Measurements from ENCODE around the gene KY. TPM values are rescaled to one million over a fixed set of nuclear protein-coding genes. Genes with fewer than 3 reads are reported as not detected.

The KY gene
- total and polyA plus RNA-seq, 4 experiments from 2014 or later = not detected

- intact Hi-C loops (cut with micrococcal nuclease) = no loop called here
- H3K4me3 Mint-ChIP-seq = peak overlapping the region in 2 of 8 donors; percentile 2 to 14
- DNase-seq = no peak
- CTCF ChIA-PET (ENCODE audit: partially characterized antibody) = no interaction called here
- no peaks in the 10 kb centered on the region for H3K36me3 Mint-ChIP-seq
- H3K4me3 ChIP-seq (ENCODE audit: low read length in 2 of 2) = no peak overlapping the region
- H3K9me3 ChIP-seq (ENCODE audit: control insufficient read depth in 1 of 2, low read length in 2 of 2) = no peaks in the 10 kb centered on the region
- POLR2A ChIA-PET (ENCODE audit: partially characterized antibody) = no interaction called here
- no peaks in the 10 kb centered on the region for H3K36me3 ChIP-seq (ENCODE audit: insufficient read depth, low read length)
- H3K27ac Mint-ChIP-seq = no peak overlapping the region
- no peaks in the 10 kb centered on the region for H3K27me3 ChIP-seq (ENCODE audit: insufficient read depth, low read length)
- H3K4me1 ChIP-seq (ENCODE audit: insufficient read depth, low read length) = no peaks in the 10 kb centered on the region
- peaks cover 0 to 2% (median 0%) of the 10 kb centered on the region in 8 donors for H3K9me3 Mint-ChIP-seq
- H3K27me3 Mint-ChIP-seq = peaks cover 12 to 16% of the 10 kb centered on the region in 2 donors
- no peak overlapping the region for H3K27ac ChIP-seq (ENCODE audit: low read depth, low read length)
- H3K4me1 Mint-ChIP-seq = peaks cover 0 to 4% (median under 1%) of the 10 kb centered on the region in 4 donors
Observed at GRCh38 chr3:134651347-134652041, 672 bp upstream of the KY start.

- Histone ChIP-seq H3K27me3 (ENCODE audit: insufficient read depth, low read length) (no peaks in the 10 kb centered on the region), H3K4me1 (ENCODE audit: insufficient read depth, low read length) (no peaks in the 10 kb centered on the region), H3K36me3 (ENCODE audit: insufficient read depth, low read length) (no peaks in the 10 kb centered on the region), H3K27ac (ENCODE audit: low read depth, low read length) (no peak overlapping the region), H3K9me3 (ENCODE audit: control insufficient read depth in 1 of 2, low read length in 2 of 2) (no peaks in the 10 kb centered on the region), H3K4me3 (ENCODE audit: low read length in 2 of 2) (no peak overlapping the region)
- H3K36me3 Mint-ChIP-seq = no peaks in the 10 kb centered on the region
- no peak overlapping the region for H3K4me3 Mint-ChIP-seq
- CTCF ChIA-PET (ENCODE audit: partially characterized antibody) = no interaction called here
- no peak for DNase-seq
- POLR2A ChIA-PET (ENCODE audit: partially characterized antibody) = no interaction called here
- peaks cover 0 to 4% (median under 1%) of the 10 kb centered on the region in 4 donors for H3K4me1 Mint-ChIP-seq
- no peak overlapping the region for H3K27ac Mint-ChIP-seq
- H3K27me3 Mint-ChIP-seq = peaks cover 14% of the 10 kb centered on the region in 2 donors
- H3K9me3 Mint-ChIP-seq = no peaks in the 10 kb centered on the region
- intact Hi-C loops (cut with micrococcal nuclease) = no loop called here
Observed at GRCh38 chr3:134649106-134649705, 1.6 kb downstream of the KY start.

GRCh38 chr3:134647902-134648760 is 2.7 kb downstream of the KY start:
- intact Hi-C loops (cut with micrococcal nuclease) = no loop called here
- Histone ChIP-seq H3K27ac (ENCODE audit: low read depth, low read length) (no peak overlapping the region), H3K36me3 (ENCODE audit: insufficient read depth, low read length) (no peaks in the 10 kb centered on the region), H3K27me3 (ENCODE audit: insufficient read depth, low read length) (no peaks in the 10 kb centered on the region), H3K4me1 (ENCODE audit: insufficient read depth, low read length) (no peaks in the 10 kb centered on the region), H3K4me3 (ENCODE audit: low read length in 2 of 2) (no peak overlapping the region), H3K9me3 (ENCODE audit: control insufficient read depth in 1 of 2, low read length in 2 of 2) (no peaks in the 10 kb centered on the region)
- H3K9me3 Mint-ChIP-seq = no peaks in the 10 kb centered on the region
- H3K27me3 Mint-ChIP-seq = peaks cover 6 to 13% of the 10 kb centered on the region in 2 donors
- no peak overlapping the region for H3K27ac Mint-ChIP-seq
- CTCF ChIA-PET (ENCODE audit: partially characterized antibody) = no interaction called here
- no peak overlapping the region for H3K4me3 Mint-ChIP-seq
- no peak for DNase-seq
- no peaks in the 10 kb centered on the region for H3K36me3 Mint-ChIP-seq
- POLR2A ChIA-PET (ENCODE audit: partially characterized antibody) = no interaction called here
- peaks cover 0 to 4% (median under 1%) of the 10 kb centered on the region in 4 donors for H3K4me1 Mint-ChIP-seq

- Histone ChIP-seq H3K9me3 (ENCODE audit: control insufficient read depth in 1 of 2, low read length in 2 of 2) (no peaks in the 10 kb centered on the region), H3K36me3 (ENCODE audit: insufficient read depth, low read length) (no peaks in the 10 kb centered on the region), H3K4me3 (ENCODE audit: low read length in 2 of 2) (no peak overlapping the region), H3K27ac (ENCODE audit: low read depth, low read length) (no peak overlapping the region), H3K27me3 (ENCODE audit: insufficient read depth, low read length) (no peaks in the 10 kb centered on the region), H3K4me1 (ENCODE audit: insufficient read depth, low read length) (no peaks in the 10 kb centered on the region)
- CTCF ChIA-PET (ENCODE audit: partially characterized antibody) = no interaction called here
- intact Hi-C loops (cut with micrococcal nuclease) = no loop called here
- DNase-seq = no peak
- H3K27ac Mint-ChIP-seq = no peak overlapping the region
- peaks cover 0 to 1% (median 0%) of the 10 kb centered on the region in 4 donors for H3K4me1 Mint-ChIP-seq
- no peak overlapping the region for H3K4me3 Mint-ChIP-seq
- no peaks in the 10 kb centered on the region for H3K36me3 Mint-ChIP-seq
- H3K9me3 Mint-ChIP-seq = no peaks in the 10 kb centered on the region
- peaks cover 4 to 6% of the 10 kb centered on the region in 2 donors for H3K27me3 Mint-ChIP-seq
- POLR2A ChIA-PET (ENCODE audit: partially characterized antibody) = no interaction called here
Observed at GRCh38 chr3:134646086-134646485, 4.7 kb downstream of the KY start.

- H3K27ac Mint-ChIP-seq = no peak overlapping the region
- peaks cover 4 to 9% of the 10 kb centered on the region in 2 donors for H3K27me3 Mint-ChIP-seq
- CTCF ChIA-PET (ENCODE audit: partially characterized antibody) = no interaction called here
- H3K9me3 Mint-ChIP-seq = no peaks in the 10 kb centered on the region
- no peaks in the 10 kb centered on the region for H3K4me1 ChIP-seq (ENCODE audit: insufficient read depth, low read length)
- DNase-seq = no peak
- H3K4me3 ChIP-seq (ENCODE audit: low read length in 2 of 2) = no peak overlapping the region
- POLR2A ChIA-PET (ENCODE audit: partially characterized antibody) = no interaction called here
- no peaks in the 10 kb centered on the region for H3K36me3 ChIP-seq (ENCODE audit: insufficient read depth, low read length)
- intact Hi-C loops (cut with micrococcal nuclease) = no loop called here
- no peaks in the 10 kb centered on the region for H3K27me3 ChIP-seq (ENCODE audit: insufficient read depth, low read length)
- H3K36me3 Mint-ChIP-seq = no peaks in the 10 kb centered on the region
- peaks cover 0 to 1% (median 0%) of the 10 kb centered on the region in 4 donors for H3K4me1 Mint-ChIP-seq
- no peak overlapping the region for H3K4me3 Mint-ChIP-seq
- H3K27ac ChIP-seq (ENCODE audit: low read depth, low read length) = no peak overlapping the region
- H3K9me3 ChIP-seq (ENCODE audit: control insufficient read depth in 1 of 2, low read length in 2 of 2) = no peaks in the 10 kb centered on the region
Observed at GRCh38 chr3:134645515-134645914, 5.3 kb downstream of the KY start.

- H3K9me3 Mint-ChIP-seq = peaks cover 0 to under 1% (median 0%) of the 10 kb centered on the region in 8 donors
- H3K27me3 Mint-ChIP-seq = peaks cover 0 to 7% of the 10 kb centered on the region in 2 donors
- Histone ChIP-seq H3K27me3 (ENCODE audit: insufficient read depth, low read length) (no peaks in the 10 kb centered on the region), H3K36me3 (ENCODE audit: insufficient read depth, low read length) (no peaks in the 10 kb centered on the region), H3K9me3 (ENCODE audit: control insufficient read depth in 1 of 2, low read length in 2 of 2) (no peaks in the 10 kb centered on the region), H3K4me3 (ENCODE audit: low read length in 2 of 2) (no peak overlapping the region), H3K4me1 (ENCODE audit: insufficient read depth, low read length) (no peaks in the 10 kb centered on the region), H3K27ac (ENCODE audit: low read depth, low read length) (no peak overlapping the region)
- intact Hi-C loops (cut with micrococcal nuclease) = no loop called here
- ChIA-PET CTCF (ENCODE audit: partially characterized antibody) (no interaction called here), POLR2A (ENCODE audit: partially characterized antibody) (no interaction called here)
- H3K4me1 Mint-ChIP-seq = no peaks in the 10 kb centered on the region
- no peak for DNase-seq
- H3K27ac Mint-ChIP-seq = no peak overlapping the region
- H3K36me3 Mint-ChIP-seq = no peaks in the 10 kb centered on the region
- H3K4me3 Mint-ChIP-seq = no peak overlapping the region
Observed at GRCh38 chr3:134644731-134645514, 5.9 kb downstream of the KY start.

Data from CD4-positive, alpha-beta memory T cell (primary cell).